Measurements from ENCODE around the gene BHLHE41.

BHLHE41 gene

GRCh38 chr12:26095186-26095585 lies 29.7 kb downstream of the BHLHE41 start:
- in situ Hi-C loops (cut with HindIII; ENCODE audit: low pct_ligation_motif_present, low pct_unique_long_range_greater_than_20kb, low sequenced_read_pairs) = no loop called here

DNA sequence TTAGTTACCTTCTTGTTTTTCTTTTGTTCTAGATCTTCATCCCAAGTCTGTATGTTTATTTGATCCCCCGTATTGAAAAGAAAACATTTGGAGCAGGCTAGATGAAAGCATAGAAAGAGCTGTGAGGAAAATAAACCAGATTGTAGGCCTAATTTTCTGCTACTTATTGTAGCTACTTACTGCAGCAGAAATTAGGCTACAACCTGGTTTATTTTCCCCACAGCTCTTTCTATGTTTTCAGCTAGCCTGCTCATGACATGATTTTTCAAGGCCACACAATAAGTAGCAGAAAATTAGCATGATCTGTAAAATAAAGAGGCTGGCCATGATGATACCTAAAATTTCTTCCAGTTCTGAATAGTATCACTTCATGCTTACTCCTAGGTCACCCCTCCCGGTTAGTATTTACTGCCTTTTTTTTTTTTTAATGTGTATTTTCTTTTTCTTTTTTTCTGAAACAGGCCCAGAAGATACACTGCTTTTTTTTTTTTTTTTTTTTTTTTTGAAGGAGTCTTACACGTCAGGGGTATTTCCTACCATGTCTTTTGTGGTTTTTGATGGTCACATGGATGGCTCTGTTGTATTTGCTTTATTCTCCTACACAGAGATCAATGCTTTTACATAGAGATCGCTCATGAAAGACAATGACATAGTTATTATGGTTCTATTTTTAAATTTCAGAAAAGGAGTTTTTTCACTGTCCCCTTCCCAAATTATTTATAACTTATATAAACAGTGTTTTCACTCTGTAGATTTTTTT lies 32.3 kb downstream of the BHLHE41 start:
- no peak for DNase-seq
- in situ Hi-C loops (cut with HindIII; ENCODE audit: low pct_ligation_motif_present, low pct_unique_long_range_greater_than_20kb, low sequenced_read_pairs) = no loop called here

More at GRCh38 chr12:26095186-26095585, 29.7 kb downstream of the BHLHE41 start:
- DNase-seq = no peak

- in situ Hi-C loops (cut with HindIII; ENCODE audit: low pct_ligation_motif_present, low pct_unique_long_range_greater_than_20kb, low sequenced_read_pairs) = no loop called here
- peak; percentile 37 for DNase-seq
Observed at GRCh38 chr12:26091822-26092221, 33.0 kb downstream of the BHLHE41 start.

- peak; percentile 74 for DNase-seq
- in situ Hi-C loops (cut with HindIII; ENCODE audit: low pct_ligation_motif_present, low pct_unique_long_range_greater_than_20kb, low sequenced_read_pairs) = no loop called here
Observed at GRCh38 chr12:26090836-26091510, 33.9 kb downstream of the BHLHE41 start.

- in situ Hi-C loops (cut with HindIII; ENCODE audit: low pct_ligation_motif_present, low pct_unique_long_range_greater_than_20kb, low sequenced_read_pairs) = no loop called here
- no peak for DNase-seq
Observed at GRCh38 chr12:26088998-26089397, 35.8 kb downstream of the BHLHE41 start.

GRCh38 chr12:26086936-26087335 lies 37.9 kb downstream of the BHLHE41 start:
- in situ Hi-C loops (cut with HindIII; ENCODE audit: low pct_ligation_motif_present, low pct_unique_long_range_greater_than_20kb, low sequenced_read_pairs) = no loop called here
- no peak for DNase-seq

- DNase-seq = no peak
- in situ Hi-C loops (cut with HindIII; ENCODE audit: low pct_ligation_motif_present, low pct_unique_long_range_greater_than_20kb, low sequenced_read_pairs) = no loop called here
Observed at GRCh38 chr12:26080911-26081310, 43.9 kb downstream of the BHLHE41 start.

DNA sequence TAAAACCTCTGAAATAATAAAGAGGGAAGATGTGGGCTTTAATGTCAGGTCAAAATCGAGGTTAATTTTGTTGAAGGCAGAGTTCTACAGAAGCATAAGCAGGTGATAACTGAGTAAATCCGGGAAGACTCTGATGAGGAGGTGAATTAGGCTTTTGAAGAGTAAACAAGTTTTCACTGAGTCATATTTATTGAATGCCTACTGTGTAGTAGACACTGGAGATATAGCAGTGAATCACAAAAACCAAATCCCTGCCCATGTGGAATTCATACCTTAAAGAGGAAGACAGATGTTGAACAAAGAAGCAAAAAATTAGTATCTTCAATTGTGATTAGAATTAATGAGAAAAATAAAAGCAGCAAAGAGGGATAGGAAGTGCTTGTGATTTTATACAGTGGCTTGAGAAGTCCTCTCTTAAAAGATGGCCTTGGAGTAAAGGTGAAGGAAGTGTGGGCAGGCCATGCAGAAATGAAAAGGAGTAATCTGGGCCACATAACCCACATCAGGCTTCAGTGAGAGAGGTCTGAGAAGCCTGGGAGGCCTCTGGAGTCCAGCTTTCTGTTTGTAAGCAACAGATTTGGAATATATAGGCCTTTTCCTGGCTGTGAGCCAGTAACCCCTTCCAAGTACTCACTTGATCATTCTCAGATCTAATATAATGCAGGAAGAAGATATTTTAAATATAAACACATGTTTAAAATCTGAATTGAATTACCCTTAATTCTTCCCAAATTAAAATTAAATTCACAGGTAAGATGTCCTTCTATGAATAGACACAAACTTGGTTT lies 46.7 kb downstream of the BHLHE41 start:
- in situ Hi-C loops (cut with HindIII; ENCODE audit: low pct_ligation_motif_present, low pct_unique_long_range_greater_than_20kb, low sequenced_read_pairs) = no loop called here
- no peak for DNase-seq

Data from ACHN (cell line).